AG04449 (cell line): ENCODE data around the gene BTBD18.
"Not testable (repeated sequence)": the region's sequence is repeated elsewhere in the genome, so short reads cannot be mapped to it uniquely, and the experiment has no call there.

Source experiments
- CTCF ChIA-PET: fragments of 350-600 bp; formaldehyde crosslinking; extraction: SDS; loops from one replicate; lab custom pipeline; 2021; ENCODE audit warnings: antibody characterized with exemption; lab: Yijun Ruan, JAX
- POLR2A ChIA-PET: fragments of 400-600, 350-600 bp; formaldehyde crosslinking; extraction: SDS; loops from one replicate; lab custom pipeline; 2020; ENCODE audit warnings: antibody characterized with exemption, inconsistent platforms; lab: Yijun Ruan, JAX
- DNase-seq: peaks from one replicate; pipeline ENCODE4 v3.0.0-alpha.2; 2010; ENCODE audit warnings: low read depth, low spot score
- H3K4me3 ChIP-seq: 2 replicates; pipeline ENCODE4 v1.5.1; 2011; ENCODE audit warnings: low read depth, mild to moderate bottlenecking, control low read depth, low read length
- CTCF ChIP-seq: IDR thresholded peaks from one replicate; pipeline ENCODE4 v1.5.1; 2011; ENCODE audit warnings: mild to moderate bottlenecking, moderate library complexity, low read length, control low read depth, inconsistent platforms; ENCODE audit not compliant: insufficient read depth; ENCODE audit errors: missing control alignments

The BTBD18 gene

DNA sequence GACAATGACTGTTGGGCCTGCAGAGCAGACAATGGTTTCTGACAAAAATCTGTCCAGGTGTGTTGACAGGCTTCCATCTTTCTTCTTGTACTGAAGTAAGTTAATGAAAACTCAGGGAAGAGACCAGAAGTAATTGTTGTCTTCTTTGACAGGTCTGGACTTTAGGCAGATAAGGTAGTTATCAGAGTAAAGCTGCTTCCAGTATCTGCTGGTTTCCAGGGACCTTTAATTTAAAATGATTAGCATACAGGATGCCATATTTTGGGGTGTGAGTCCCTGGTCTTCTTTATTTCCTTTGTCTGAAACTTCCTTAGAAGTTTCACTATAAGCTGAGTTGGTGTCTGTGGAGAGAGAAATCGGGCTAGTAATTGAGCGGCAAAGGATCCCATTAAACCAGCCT lies 37.8 kb downstream of the BTBD18 start:
- ChIA-PET POLR2A (no interaction called here), CTCF (interaction anchor here (1.0 to 1.9 kb wide), 8 partner anchors 10 to 800 kb away, joined by 3 to 12 read pairs (median 3); partner anchors contain the start of gene UBE2L6)
- H3K4me3 ChIP-seq, result peak overlapping the region; percentile 100
- DNase-seq, result no peak
- TF ChIP-seq CTCF, result no peak

GRCh38 chr11:57712256-57713150 lies 39.1 kb downstream of the BTBD18 start, which contains the start of gene TMX2:
Gene TMX2 (plus strand): TSS chr11:57712593. CDS start chr11:57712619, 26 bp downstream.
- POLR2A ChIA-PET, result interaction anchor here (0.6 to 1.1 kb wide), 6 partner anchors 10 to 165 kb away, joined by 3 to 4 read pairs (median 3); no protein-coding TSS in a partner anchor
- CTCF ChIA-PET, result interaction anchor here (1.0 to 3.9 kb wide), 5 partner anchors 11 to 144 kb away, joined by 3 to 15 read pairs (median 3); partner anchors contain the start of gene UBE2L6
- H3K4me3 ChIP-seq, result peak within 1 kb of the TSS; percentile 100
- peak; percentile 99 for DNase-seq
- no peak for TF ChIP-seq CTCF

- no peak for TF ChIP-seq CTCF
- ChIA-PET CTCF (interaction anchor here (1.0 to 3.9 kb wide), 2 partner anchors 69 to 90 kb away, joined by 3 to 15 read pairs; no protein-coding TSS in a partner anchor), POLR2A (interaction anchor here (0.6 to 1.1 kb wide), 6 partner anchors 9 to 164 kb away, joined by 3 to 4 read pairs (median 3); no protein-coding TSS in a partner anchor)
- DNase-seq, result peak; percentile 7
- peak within 1 kb of the TSS; percentile 100 for H3K4me3 ChIP-seq
These were observed 40.0 kb downstream of the BTBD18 start, which contains the start of gene MED19 for GRCh38 chr11:57711414-57712255. Gene MED19 (minus strand): TSS chr11:57712215. CDS start chr11:57712179, 36 bp downstream.

DNA sequence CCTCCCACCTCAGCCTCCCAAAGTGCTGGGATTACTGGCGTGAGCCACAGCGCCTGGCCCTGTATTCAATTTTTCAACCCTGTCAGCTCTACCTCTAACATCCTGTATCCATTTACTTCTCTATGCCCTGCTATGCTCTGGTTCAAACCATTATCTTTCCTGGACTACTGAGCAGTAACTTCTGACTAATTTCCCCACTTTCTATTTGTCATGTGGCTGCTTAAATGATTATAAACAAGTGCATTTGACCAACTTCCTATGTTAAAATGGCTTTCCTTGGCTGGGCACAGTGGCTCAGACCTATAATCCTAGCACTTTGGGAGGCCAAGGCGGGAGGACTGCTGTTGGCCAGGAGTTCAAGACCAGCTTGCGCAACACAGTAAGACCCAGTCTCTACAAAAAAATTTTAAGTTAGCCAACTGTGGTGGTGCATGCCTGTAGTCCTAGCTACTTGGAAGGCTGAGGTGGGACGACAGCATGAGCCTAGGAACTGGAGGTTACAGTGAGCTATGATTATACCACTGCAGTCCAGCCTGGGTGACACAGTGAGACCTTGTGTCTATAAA lies 41.7 kb downstream of the BTBD18 start:
- ChIA-PET POLR2A (no interaction called here), CTCF (interaction anchor here (0.6 to 3.9 kb wide), 6 partner anchors 11 to 804 kb away, joined by 3 to 15 read pairs (median 4); no protein-coding TSS in a partner anchor)
- TF ChIP-seq CTCF, result no peak
- no peak overlapping the region for H3K4me3 ChIP-seq
- no peak for DNase-seq

DNA sequence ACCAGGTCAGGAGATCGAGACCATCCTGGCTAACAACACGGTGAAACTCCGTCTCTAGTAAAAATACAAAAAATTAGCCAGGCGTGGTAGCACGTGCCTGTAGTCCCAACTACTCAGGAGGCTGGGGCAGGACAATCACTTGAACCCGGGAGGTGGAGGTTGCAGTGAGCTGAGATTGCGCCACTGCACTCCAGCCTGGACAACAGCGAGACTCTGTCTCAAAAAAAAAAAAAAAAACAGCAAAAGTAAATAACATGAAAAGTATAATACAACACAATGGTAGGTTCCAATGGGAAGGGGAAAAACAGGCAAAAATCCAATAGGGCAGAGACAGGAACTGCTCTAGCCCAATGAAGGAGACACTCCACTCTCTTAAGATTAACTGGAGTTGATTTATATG lies 46.2 kb downstream of the BTBD18 start:
- H3K4me3 ChIP-seq, DNase-seq, POLR2A ChIA-PET: not testable (repeated sequence)
- CTCF ChIA-PET, result interaction anchor here (1.5 kb wide), 1 partner anchor 96 kb away, joined by 6 read pairs; no protein-coding TSS in a partner anchor

- no peak for DNase-seq
- CTCF ChIA-PET, result interaction anchor here (1.5 kb wide), 1 partner anchor 96 kb away, joined by 6 read pairs; no protein-coding TSS in a partner anchor
- POLR2A ChIA-PET, result no interaction called here
- H3K4me3 ChIP-seq, result no peak overlapping the region
- TF ChIP-seq CTCF, result no peak
These were observed 46.7 kb downstream of the BTBD18 start for GRCh38 chr11:57704932-57705331.
